T-helper 1 cell treated with Interleukin-12 subunit alpha and Interleukin-12 subunit beta and Interleukin-4 antibody, amounts not matched to agents 30 μg/mL and 1 μg/mL, for 36 hours (primary cell): ENCODE measurements around the gene NUBP2.

ENCODE experiments used
- H3K27ac Mint-ChIP-seq: one replicate; pipeline ENCODE4 v1.8.0; 2021; ENCODE audit warnings: mild to moderate bottlenecking, mixed read lengths
- H3K27me3 Mint-ChIP-seq: one replicate; pipeline ENCODE4 v1.8.0; 2021; ENCODE audit warnings: low read depth, mixed read lengths
- H3K36me3 Mint-ChIP-seq: one replicate; pipeline ENCODE4 v1.8.0; 2021; ENCODE audit warnings: low read depth, mixed read lengths
- H3K4me1 Mint-ChIP-seq: one replicate; pipeline ENCODE4 v1.8.0; 2021; ENCODE audit warnings: low read depth, mixed read lengths
- H3K4me3 Mint-ChIP-seq: one replicate; pipeline ENCODE4 v1.8.0; 2021; ENCODE audit warnings: mild to moderate bottlenecking, moderate library complexity, mixed read lengths
- H3K9me3 Mint-ChIP-seq: one replicate; pipeline ENCODE4 v1.8.0; 2021; ENCODE audit warnings: mixed read lengths

NUBP2 gene

GRCh38 chr16:1826691-1827573 lies 44.2 kb downstream of the NUBP2 start, which contains the start of the genes FAHD1 and HAGH:
FAHD1 (plus strand) TSS chr16:1827206; CDS start chr16:1827239, 33 bp downstream.
HAGH (minus strand) TSS chr16:1826825; CDS start chr16:1826787, 38 bp downstream.
- Mint-ChIP-seq H3K4me3 (peak within 1 kb of the TSS; percentile 95), H3K27ac (peak within 1 kb of the TSS; percentile 91), H3K27me3 (no peaks in the 10 kb centered on the region), H3K36me3 (peaks cover 3% of the 10 kb centered on the region), H3K4me1 (peaks cover 28% of the 10 kb centered on the region), H3K9me3 (no peaks in the 10 kb centered on the region)

DNA sequence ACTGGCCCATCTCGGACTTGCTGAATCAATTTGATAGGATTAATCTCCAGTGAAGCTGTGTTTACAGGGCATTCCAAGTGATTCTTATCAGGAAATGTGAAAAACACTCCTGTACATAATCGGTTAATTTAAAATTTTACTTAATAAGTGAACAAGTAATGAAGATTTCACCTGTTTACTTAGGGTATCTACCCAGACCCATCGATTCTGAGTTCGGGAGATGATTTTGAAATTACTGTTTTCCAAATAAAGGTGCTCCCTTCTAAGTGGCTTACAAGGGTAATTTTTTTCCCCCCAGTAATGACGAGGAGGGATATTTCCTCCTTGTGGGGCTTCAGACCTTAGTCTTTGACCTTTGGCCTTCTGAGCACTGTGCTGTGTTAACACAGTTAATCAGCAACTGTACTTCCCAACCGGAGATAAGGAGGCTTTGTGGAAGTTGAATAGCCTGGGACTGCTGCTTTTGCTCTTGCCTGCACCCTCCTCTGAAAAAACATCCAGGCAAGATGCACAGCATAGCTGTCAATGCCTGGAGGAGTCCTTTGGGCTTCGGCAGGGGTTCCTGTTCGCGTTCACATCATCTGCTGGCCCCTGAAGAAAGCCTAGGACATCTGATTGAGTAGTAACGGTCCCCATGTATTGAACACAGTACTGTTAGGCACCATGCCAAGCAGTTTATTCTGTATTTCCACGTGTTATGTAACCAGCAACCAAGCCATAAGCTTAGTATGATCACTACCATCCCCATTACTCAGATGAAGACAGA lies 46.1 kb downstream of the NUBP2 start:
- Mint-ChIP-seq H3K4me1 (peaks cover 28% of the 10 kb centered on the region), H3K9me3 (no peaks in the 10 kb centered on the region), H3K27ac (no peak overlapping the region), H3K27me3 (no peaks in the 10 kb centered on the region), H3K36me3 (peaks cover 3% of the 10 kb centered on the region), H3K4me3 (peak overlapping the region; percentile 38)

DNA sequence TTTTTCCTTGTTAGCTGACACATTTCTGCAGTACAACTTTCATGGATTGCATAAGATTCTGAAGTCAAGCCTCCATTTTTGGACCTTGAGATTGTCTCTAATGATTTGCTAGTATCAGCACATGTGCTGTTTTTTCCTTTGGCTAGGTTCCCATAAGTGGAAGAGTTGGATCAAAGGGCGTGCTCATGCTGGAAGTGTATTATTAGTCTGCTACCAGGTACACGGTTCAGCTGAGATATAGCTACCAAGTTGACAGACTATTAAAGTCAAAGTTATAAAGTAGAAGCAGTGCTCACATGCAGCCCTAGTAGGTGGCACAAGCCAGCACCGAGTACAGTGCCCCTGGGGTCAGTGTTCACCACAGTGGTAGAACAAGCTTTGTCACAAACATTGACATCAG lies 47.5 kb downstream of the NUBP2 start:
- Mint-ChIP-seq H3K27me3 (no peaks in the 10 kb centered on the region), H3K27ac (no peak overlapping the region), H3K36me3 (peaks cover 3% of the 10 kb centered on the region), H3K9me3 (no peaks in the 10 kb centered on the region), H3K4me3 (no peak overlapping the region), H3K4me1 (peaks cover 22% of the 10 kb centered on the region)

DNA sequence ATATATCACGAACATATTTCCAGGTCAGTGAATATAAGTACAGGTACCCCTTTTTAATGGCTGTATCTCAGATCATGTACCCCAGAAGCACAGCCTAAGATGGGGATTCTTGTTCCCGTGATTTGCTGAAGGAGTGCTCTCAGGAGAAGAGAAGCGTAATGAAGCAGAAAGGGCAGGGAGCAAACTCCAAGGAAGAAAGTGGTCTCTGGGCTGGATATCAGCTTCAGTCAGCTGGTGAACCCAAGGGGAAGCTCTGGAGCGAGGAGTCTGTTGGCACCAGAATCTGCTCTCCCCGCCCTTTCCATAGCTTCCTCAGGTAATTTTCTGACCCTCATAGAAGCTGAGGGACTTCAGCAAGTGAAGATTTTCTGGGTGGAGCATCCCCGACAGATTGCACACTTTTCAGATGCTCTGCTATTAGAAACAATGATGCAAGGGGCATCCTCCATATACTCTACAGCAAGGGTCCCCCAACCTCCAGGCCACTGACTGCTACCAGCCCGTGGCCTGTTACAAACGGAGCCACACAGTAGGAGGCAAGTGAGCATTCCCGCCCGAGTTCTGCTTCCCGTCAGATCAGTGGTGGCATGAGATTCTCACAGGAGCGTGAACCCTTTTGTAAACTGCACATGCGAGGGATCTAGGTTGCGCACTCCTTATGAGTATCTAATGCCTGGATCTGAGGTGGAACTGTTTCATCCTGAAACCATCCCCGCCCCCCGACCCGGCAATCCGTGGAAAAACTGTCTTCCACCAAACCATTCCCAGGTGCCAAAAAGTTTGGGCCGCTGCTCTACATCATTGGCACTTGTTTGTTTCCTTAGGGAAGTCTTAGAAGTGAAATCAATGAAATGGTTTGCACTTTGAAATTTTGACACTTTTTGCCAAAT lies 48.7 kb downstream of the NUBP2 start:
- H3K36me3 Mint-ChIP-seq = peaks cover 3% of the 10 kb centered on the region
- no peaks in the 10 kb centered on the region for H3K9me3 Mint-ChIP-seq
- no peaks in the 10 kb centered on the region for H3K27me3 Mint-ChIP-seq
- peaks cover 16% of the 10 kb centered on the region for H3K4me1 Mint-ChIP-seq
- H3K4me3 Mint-ChIP-seq = no peak overlapping the region
- H3K27ac Mint-ChIP-seq = no peak overlapping the region

DNA sequence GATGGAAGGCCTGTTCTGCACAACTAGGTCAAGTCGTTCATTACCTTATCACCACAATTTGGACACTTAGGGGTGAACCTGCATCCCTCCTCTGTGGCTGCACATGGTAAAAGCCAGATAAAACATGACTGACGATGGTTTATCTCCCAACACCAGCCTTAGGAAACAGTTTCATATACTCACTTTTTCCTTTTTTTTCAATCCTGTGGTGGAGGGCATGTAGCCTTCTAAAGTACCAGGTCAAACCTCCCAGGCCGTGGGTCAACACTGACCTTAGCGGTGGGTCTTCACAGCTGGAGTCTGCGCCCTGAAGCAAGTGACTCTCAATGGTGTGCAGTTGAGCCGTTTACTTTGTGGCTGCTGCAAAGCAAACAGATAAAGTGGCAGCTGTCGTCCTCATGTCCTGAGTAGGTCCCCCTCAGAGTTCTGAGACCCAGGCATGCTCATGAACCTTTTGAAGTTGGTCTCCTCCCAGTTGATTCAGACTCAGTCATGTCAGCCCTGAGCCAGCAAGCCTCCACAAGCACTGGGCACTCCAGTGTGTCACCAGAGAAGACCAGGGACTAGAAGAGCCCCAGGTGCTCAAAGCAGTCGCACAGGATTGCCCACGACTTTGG lies 50.2 kb downstream of the NUBP2 start:
- no peak overlapping the region for H3K4me3 Mint-ChIP-seq
- no peak overlapping the region for H3K27ac Mint-ChIP-seq
- no peaks in the 10 kb centered on the region for H3K27me3 Mint-ChIP-seq
- no peaks in the 10 kb centered on the region for H3K9me3 Mint-ChIP-seq
- peaks cover 8% of the 10 kb centered on the region for H3K4me1 Mint-ChIP-seq
- peaks cover 3% of the 10 kb centered on the region for H3K36me3 Mint-ChIP-seq

- Mint-ChIP-seq H3K27ac (no peak overlapping the region), H3K27me3 (no peaks in the 10 kb centered on the region), H3K4me1 (peaks cover 4% of the 10 kb centered on the region), H3K36me3 (peaks cover 3% of the 10 kb centered on the region), H3K4me3 (no peak overlapping the region), H3K9me3 (no peaks in the 10 kb centered on the region)
Measured at GRCh38 chr16:1834096-1834495, 51.3 kb downstream of the NUBP2 start.
